ENCODE results near the gene ARFGEF2.
"Not testable (repeated sequence)": the region's sequence is repeated elsewhere in the genome, so short reads cannot be mapped to it uniquely, and the experiment has no call there.

Gene ARFGEF2

DNA sequence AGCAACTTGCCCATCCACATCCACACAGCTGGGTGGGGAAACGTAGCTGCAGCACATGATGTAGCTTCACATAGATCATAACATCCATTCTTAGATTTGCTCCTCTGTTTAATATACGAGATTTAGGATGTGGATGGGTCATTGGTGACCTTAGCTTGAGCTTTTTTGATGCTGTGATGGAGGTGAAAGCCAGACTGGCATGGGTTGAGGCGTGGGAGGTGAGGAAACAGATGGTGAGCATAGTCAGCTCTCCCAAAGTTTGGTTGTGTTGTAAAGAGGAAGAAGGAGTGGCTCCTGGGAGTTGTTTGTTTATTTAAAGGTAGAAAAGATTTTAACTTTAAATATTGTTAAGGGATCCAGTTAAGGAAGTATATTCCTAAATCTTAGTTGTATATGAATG is 5.3 kb downstream of the ARFGEF2 start:
- no peak for DNase-seq (ENCODE audit: low read depth in 2 of 2, low spot score in 1 of 2)

DNA sequence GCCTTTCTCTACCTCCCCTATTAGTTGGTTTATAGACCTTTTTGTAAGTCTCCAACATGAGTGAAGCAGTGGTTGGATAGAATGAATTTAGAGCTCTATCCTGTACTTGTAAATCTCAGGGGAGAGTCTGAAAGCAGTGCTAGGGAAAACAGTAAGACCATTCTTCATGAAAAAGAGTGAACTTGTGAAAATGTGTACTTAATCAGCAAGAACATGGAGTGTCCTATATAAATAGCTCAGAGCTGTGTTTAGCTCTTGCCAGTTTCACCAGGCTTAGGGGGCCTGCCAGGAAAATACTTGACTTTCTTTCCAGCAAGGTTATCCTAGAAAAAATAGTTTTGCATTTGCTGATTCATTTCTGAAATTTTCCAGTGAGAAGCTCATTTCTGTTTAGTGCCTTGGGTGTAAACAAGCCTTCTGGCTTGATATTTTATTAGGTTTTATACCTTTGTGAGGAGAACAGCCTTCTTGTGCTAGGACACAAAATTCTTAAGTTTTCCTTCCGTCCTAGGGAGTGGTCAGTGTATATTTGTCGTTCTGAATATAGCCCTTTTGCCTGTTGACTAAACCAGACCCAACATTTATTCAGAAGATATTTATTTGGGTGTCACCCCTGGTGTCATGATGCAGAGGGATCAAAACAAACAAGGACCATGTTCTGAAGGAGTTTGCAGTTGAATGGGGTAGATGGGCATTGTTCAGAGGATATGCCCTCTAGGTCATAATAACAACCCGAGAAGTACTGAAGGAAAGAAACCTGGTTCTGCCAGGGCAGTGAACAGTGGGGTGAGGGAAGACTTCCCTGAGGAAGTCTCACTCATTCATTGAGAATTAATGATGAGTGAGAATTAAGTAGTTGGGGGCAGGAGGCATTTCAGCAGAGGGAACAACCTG is 7.6 kb downstream of the ARFGEF2 start:
- DNase-seq (ENCODE audit: low read depth in 2 of 2, low spot score in 1 of 2) = no peak

DNA sequence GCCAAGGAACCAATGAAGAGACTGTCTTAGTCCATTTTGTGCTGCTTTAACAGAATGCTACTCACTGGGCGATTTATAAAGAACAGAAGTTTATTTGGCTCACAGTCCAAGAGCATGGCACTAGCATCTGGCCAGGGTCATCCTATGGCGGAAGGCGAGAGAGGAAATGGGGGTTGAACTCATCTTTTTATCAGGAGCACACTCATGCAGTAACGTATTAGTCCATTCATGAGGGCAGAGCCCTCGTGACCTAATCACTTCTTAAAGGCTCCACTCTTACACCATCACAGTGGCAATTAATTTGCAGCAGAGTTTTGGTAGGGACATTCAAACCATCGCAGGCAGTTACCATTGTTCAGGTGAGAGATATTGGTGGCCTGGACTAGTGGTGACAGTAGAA is 8.5 kb downstream of the ARFGEF2 start:
- no peak for DNase-seq (ENCODE audit: low read depth in 2 of 2, low spot score in 1 of 2)

DNA sequence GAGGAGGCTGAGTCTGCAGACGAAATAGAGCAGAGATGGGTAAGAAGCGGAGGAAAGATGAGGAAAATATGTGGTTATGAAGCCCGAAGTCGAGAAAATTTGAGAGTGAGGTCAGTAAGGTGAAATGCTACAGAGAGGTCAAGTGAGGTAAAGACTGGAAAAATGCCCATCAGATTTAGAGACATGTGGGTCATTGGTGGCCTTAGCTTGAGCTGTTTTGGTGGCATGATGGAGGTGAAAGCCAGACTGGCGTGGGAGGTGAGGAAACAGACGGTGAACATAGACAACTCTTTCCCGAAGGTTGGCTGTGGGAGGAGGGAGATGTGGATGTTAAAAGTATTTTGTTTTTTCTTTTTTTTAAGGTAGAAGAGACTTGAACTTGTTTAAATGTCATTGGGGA is 9.4 kb downstream of the ARFGEF2 start:
- no peak for DNase-seq (ENCODE audit: low read depth in 2 of 2, low spot score in 1 of 2)

DNA sequence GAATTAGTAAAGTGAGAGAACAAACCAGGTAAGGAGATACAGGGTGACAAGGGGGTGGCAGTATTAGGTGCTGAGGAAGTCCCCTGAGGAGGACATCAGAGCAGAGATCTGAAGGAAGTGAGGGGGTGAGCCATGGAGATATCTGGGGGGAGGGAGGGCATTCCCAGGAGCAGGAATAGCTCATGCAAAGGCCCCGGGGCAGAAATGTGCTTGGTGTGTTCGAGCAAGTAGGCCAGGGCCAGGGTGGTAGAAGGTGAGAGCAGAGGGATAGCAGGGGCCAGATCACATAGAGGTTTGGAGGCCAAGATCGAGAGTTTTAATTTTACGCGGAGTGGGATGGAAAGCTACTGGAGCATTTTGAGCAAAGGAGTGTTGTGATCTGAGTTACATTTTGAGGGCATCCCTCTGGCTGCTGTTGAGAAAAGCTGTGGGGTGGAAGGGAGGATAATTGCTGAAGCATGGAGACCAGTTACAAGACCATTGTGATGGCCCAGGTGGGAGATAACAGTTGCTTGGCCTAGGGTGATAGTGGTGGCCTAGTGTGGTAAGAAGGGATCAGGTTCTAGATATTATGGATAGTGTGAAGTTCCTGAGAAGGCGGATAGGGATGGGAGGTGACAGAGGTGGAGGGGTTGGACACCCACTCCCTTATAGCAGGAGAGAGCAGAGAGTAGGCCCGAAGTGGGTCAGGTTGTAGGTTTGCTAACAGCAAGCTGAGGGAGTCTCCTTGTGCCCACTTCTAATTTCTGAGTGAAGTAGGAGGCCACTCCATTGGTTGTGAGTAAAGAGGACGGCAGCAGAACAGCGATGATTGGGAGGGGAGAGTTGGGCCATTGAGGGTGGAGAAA is 10.2 kb downstream of the ARFGEF2 start:
- DNase-seq (ENCODE audit: low read depth in 2 of 2, low spot score in 1 of 2) = no peak

DNA sequence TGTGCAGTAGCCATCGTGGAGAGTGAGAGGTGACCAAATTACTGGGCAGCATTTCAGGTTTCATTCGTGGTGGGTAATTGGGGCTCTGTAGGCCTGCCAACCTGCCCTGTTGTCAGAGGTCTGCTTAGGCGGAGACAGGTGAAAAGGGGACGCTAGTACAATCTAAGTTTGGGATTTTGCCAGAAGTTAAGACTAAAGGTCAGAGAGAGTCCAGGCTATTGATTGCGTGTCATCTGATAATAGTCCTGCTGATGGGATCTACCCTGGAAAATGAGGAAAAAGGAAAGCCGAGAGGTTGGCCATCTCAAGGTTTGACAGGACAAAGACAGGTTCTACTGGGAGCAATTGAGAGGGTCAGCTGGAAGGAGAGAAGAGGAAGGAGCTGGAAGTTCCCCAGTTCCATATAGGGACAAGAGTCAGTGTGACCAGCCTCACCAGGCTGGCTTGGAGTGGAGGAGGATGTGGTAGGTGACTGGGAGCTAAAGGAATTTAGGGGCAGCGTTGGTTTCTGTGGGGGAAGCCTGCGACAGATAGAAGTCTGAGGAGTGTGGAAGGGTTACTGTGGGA is 10.9 kb downstream of the ARFGEF2 start:
- no peak for DNase-seq (ENCODE audit: low read depth in 2 of 2, low spot score in 1 of 2)

DNA sequence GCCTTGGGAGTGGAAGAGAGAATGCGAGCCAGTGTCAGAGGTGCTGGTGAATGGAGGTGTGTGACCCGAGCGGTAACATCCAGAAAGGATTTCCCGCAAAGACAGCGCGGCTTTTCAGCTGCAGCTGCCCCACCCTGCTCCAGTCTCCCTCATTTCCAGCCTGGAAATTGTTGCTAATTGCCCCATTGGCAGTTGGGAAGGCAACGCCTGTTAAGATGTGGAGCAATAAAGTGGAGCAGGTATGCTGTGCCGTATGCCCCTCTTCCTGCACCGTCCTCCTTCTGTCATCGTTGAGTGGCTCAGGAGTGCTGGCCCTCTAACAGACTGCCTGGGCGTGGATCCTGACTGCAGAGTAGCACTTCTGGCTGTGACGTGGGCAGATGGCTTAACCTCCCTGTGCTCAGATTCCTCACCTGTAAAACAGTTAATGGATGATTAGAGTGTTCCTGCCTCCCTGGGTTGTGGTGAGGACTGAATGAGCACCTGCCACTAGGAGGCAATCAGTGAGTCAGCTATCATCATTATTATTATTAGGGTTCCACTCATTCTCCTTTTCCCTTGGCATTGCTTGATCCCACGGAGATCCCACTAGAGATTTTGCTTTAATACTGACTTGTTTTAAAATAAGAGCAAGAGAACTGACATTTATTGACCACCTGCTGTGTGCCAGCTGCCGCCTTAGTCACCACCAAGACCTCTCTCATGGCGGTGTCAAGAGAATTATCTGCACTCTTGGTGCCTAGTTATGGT is 11.7 kb downstream of the ARFGEF2 start:
- DNase-seq (ENCODE audit: low read depth in 2 of 2, low spot score in 1 of 2) = no peak

DNA sequence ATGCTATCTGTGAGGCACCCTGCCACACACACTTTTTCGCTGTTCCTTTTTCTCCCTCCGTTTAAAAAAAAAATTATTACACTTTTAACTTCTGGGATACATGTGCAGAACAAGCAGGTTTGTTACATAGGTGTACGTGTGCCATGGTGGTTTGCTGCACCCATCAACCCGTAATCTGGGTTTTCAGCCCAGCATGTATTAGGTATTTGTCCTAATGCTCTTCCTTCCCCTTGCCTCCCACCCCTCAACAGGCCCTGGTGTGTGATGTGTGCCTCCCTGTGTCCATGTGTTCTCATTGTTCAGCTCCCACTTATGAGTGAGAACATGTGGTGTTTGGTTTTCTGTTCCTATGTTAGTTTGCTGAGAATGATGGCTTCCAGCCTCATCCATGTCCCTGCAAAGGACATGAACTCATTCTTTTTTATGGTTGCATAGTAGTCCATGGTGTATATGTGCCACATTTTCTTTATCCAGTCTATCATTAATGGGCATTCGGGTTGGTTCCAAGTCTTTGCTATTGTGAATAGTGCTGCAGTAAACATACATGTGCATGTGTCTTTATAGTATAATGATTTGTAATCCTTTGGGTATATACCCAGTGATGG is 12.9 kb downstream of the ARFGEF2 start:
- not testable (repeated sequence) for DNase-seq (ENCODE audit: low read depth in 2 of 2, low spot score in 1 of 2)

DNA sequence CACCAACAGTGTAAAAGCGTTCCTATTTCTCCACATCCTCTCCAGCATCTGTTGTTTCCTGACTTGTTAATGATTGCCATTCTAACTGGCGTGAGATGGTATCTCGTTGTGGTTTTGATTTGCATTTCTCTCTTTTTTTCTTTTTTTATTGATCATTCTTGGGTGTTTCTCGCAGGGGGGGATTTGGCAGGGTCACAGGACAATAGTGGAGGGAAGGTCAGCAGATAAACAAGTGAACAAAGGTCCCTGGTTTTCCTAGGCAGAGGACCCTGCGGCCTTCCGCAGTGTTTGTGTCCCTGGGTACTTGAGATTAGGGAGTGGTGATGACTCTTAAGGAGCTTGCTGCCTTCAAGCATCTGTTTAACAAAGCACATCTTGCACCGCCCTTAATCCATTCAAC is 13.5 kb downstream of the ARFGEF2 start:
- not testable (repeated sequence) for DNase-seq (ENCODE audit: low read depth in 2 of 2, low spot score in 1 of 2)

DNA sequence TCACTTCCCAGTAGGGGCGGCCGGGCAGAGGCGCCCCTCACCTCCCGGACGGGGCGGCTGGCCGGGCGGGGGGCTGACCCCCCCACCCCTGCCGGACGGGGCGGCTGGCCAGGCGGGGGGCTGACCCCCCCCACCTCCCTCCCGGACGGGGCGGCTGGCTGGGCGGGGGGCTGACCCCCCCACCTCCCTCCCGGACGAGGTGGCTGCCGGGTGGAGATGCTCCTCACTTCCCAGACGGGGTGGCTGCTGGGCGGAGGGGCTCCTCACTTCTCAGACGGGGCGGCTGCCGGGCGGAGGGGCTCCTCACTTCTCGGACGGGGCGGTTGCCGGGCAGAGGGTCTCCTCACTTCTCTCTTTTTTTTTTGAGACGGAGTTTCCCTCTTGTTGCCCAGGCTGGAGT is 14.7 kb downstream of the ARFGEF2 start:
- not testable (repeated sequence) for DNase-seq (ENCODE audit: low read depth in 2 of 2, low spot score in 1 of 2)

DNA sequence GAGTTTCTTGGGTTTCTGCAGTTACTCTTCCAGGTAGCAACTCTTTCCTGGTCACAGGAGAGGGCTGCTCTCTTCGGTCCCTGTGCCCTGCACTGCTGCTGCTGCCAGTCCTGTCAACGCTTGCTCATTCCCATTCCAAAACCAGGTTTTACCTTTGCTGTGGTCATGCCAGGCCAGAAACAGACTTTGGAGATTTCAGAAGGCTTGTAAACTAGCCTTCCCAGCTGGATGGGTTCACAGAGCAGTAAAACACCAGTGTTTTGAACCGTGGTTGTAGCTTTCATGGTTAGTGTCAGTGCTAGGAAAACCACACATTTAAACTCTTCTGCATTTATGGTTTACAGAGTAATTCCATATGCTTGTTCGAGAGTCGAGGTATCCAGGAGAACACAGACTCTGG is 16.2 kb downstream of the ARFGEF2 start:
- DNase-seq (ENCODE audit: low read depth in 2 of 2, low spot score in 1 of 2) = no peak

DNA sequence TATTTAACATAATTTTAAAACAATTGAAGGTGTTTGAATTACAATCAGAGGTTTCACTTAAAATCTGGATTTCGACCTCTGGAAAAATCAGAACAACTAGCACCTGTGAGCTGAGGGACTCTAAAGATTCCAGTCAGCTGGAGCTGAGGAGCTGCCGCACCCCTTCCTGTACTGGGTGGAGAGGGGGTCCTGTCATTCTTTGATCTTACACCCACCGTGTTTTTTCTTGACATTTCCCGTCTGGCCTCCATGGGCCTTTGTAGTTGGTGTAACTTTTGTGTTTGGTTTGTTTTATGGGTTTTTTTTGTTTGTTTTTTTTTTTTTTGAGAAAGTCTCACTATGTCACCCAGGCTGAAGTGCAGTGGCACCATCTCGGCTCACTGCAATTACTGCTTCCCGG is 17.2 kb downstream of the ARFGEF2 start:
- no peak for DNase-seq (ENCODE audit: low read depth in 2 of 2, low spot score in 1 of 2)

DNA sequence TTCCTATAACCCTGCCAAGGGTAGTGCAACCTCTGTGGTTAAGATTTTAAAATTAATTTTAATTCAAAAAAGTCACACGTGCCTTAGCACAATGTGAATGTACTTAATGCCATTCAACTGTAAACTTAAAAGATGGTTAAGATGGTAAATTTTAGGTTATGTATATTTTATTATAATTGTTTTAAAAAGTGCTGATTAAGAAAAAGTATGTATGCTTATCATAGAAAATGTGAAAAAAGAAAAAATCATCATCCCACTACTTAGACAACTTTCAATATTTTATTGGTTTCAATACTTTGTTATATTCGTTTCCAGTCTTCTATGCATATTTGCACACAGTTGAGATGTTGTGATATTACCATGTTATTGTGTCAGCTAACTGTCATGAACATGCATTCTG is 18.7 kb downstream of the ARFGEF2 start:
- no peak for DNase-seq (ENCODE audit: low read depth in 2 of 2, low spot score in 1 of 2)

DNA sequence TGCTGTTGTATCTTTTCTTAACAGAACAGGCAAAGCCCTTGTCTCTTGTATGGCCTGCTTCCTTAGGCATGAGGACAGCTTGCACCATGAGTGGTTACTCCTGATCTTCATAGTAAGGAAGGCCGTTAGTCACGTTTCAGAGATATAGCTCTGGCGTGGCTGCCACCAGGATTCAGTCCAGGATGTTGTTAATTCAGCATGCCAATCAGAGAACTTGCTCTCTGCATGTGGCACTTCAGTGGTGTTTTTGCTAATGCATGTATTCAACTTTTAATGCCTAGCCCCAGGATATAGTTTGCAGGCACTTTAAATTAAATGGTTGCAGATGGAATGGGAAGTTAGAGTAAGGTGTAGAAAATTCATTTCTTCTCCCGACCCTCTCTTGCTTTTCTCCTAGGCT is 20.0 kb downstream of the ARFGEF2 start:
- no peak for DNase-seq (ENCODE audit: low read depth in 2 of 2, low spot score in 1 of 2)

DNA sequence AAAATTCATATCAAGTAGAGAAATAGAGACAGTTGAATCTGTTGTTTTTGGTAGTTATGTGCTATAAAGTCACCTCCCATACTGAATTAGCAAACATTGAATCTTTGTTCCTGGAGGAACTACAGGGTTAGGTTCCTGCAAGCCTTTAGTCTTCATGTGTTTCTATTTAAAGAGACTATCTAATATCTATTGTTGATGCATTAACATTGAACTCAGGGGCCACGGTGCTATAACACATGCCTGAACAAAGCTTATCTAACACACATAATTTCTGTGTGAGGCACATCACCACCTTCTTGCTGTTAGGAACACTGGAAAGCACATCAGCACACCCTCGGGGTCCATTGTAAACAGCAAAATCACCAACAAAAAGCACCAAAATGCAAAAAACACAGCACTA is 21.2 kb downstream of the ARFGEF2 start:
- DNase-seq (ENCODE audit: low read depth in 2 of 2, low spot score in 1 of 2) = no peak

DNA sequence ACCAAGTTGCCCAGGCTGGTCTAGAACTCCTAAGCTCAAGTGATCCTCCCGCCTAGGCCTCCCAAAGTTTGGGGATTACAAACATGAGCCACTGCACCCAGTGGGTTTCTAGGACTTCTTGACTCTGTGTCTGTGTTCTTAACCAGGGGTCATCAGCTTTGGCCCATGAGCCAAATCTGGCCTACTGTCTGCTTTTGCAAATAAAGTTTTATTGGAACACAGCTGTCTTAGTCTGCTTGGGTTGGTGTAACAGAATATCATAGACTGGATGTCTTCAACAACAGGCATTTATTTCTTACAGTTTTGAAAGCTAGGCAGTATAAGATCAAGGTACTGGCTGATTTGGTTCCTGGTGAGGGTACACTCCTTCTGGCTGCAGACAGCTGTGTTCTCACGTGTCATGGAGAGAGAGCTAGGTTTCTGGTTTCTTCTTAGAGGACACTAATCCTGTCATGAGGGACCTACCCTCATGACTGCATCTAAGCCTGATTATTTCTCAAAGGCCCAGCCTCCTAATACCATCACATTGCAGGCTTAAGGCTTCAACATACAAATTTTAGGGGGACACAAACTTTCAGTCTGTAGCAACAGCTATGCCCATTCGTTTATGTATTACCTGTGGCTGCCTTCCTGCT is 23.3 kb downstream of the ARFGEF2 start:
- DNase-seq (ENCODE audit: low read depth in 2 of 2, low spot score in 1 of 2) = no peak

DNA sequence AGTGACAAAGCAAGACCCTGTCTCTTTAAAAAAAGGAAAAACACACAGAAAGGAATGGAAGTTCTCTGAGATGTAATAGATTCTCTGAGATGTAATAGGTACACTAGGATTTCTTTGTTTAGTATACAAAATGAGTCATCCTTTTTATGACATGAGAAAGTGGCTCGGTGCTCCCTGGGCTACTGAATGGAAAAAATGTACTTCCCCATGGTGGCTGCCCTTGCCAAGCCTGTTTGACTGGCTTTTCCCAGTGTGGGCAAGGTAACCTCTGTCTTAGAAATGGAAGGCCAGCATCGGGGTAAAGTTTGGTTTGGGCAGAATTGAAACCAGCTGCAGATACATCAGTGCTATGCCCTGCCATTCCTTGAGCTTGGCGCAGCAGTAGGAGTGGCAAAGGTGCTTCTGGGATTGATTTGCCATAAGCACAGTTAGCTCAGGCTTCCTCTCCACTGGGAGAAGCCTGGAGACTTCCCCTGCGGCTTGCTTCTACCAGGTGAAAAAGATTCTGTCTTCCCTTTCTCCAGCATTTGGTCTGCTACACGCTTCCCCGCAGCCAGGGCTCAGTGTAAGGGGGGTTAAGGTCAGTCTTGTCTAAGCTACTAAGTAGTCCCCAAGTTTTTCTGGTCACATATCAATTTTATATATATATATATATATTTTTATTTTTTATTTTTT is 24.5 kb downstream of the ARFGEF2 start:
- DNase-seq (ENCODE audit: low read depth in 2 of 2, low spot score in 1 of 2) = no peak

DNA sequence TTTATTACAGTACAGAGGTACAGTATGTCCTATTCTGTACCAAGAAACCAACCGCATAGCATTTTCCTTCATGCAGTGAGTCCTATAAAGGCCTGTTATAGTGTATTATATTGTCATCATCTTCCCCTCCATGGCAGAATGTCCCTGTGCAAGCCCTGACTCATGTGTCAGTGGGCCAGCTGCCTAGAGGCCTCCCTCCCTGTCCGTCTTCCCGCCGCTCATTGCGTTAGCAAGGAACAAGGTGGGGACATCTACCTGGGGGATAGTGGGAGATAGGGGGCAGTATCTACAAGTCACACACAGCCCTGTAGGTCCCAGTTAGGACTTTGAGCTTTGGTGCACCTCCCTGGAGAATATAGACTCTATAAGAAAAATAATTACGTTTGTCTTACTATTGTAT is 27.1 kb downstream of the ARFGEF2 start:
- DNase-seq (ENCODE audit: low read depth in 2 of 2, low spot score in 1 of 2) = no peak

DNA sequence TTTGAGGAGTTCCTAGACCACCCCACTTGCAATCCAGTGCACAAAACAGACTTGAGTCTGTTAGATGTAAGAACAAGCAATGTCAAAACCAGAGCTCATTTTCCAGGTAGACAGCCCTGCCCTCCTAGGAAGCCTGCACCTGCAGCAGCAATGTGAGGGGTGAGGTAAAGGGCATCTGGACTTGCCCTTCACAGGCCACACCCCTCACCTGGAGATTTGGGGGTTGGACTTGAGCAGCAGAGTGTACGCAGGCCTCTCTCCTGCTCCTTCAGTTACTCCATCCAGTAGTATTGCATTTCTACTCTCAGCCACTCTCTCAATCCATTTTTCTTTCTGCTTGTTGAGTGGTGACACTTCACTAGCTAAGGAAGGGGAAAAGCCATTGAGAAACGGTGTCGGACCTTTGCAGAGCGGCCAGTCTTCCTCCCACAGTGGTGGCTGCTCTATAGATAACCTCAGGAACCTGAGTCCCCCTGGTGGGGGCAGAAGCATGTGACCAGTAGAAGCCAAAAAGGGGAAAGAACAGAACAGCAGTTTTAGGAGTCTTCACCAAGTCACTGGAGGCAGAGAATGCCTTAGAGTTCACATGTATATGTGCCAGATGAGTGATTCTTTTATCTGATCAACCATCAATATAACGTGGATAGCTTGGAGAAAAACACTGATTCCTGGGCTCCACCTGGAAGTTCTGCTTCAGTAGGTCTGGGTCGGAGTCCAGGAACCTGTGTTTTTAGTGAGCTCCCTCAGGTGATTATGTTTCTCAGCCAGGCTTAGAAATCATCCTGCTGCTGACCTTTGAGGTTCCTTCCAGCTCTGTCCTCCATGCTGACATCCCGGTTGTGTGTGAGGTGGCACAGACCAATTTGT is 28.0 kb downstream of the ARFGEF2 start:
- DNase-seq (ENCODE audit: low read depth in 2 of 2, low spot score in 1 of 2) = no peak

Data from stimulated activated CD8-positive, alpha-beta memory T cell treated with anti-CD3 and anti-CD28 coated beads, Interleukin-4, amount 100 ng/mL, for 1 hour (primary cell).